ENCODE measurements around the gene WDR59. TPM values are rescaled to one million over a fixed set of nuclear protein-coding genes. Genes with fewer than 3 reads are reported as not detected.

The WDR59 gene
- polyA plus RNA-seq, 3 donors: 6.7 to 44.4 (median 7.8) TPM

- Histone ChIP-seq H3K4me1 (ENCODE audit: control insufficient read depth in 1 of 2, insufficient read depth in 2 of 2, low read length in 2 of 2) (no peaks in the 10 kb centered on the region), H3K27ac (ENCODE audit: low read depth in 1 of 2, low read length in 2 of 2) (no peak overlapping the region), H4K20me1 (ENCODE audit: insufficient read depth, low read length) (no peaks in the 10 kb centered on the region), H3K4me3 (replicated peaks in 1 of 3; ENCODE audit: low read depth in 2 of 3, low read length in 3 of 3) (no peak overlapping the region), H3K27me3 (ENCODE audit: control insufficient read depth in 2 of 2, insufficient read depth in 2 of 2, low read length in 2 of 2) (no peaks in the 10 kb centered on the region), H2AFZ (ENCODE audit: insufficient read depth, low read depth, low read length, poor library complexity, severe bottlenecking) (no peak overlapping the region), H3K9me3 (replicated peaks in 1 of 2; ENCODE audit: control insufficient read depth in 1 of 2, insufficient read depth in 1 of 2, low read length in 2 of 2) (no peaks in the 10 kb centered on the region), H3K36me3 (replicated peaks in 1 of 2; ENCODE audit: control insufficient read depth in 1 of 2, insufficient read depth in 2 of 2, low read length in 2 of 2) (peaks cover 36 to 77% of the 10 kb centered on the region in 2 donors), H3K4me2 (replicated peaks; ENCODE audit: extremely low read depth, low read length, poor library complexity, severe bottlenecking) (no peak overlapping the region), H3K9ac (ENCODE audit: insufficient read depth, low read length, poor library complexity, severe bottlenecking) (no peak overlapping the region), H3K79me2 (ENCODE audit: insufficient read depth, low read length) (no peaks in the 10 kb centered on the region)
- intact Hi-C loops (cut with micrococcal nuclease): no loop called here
- TF ChIP-seq, protein P1, sequence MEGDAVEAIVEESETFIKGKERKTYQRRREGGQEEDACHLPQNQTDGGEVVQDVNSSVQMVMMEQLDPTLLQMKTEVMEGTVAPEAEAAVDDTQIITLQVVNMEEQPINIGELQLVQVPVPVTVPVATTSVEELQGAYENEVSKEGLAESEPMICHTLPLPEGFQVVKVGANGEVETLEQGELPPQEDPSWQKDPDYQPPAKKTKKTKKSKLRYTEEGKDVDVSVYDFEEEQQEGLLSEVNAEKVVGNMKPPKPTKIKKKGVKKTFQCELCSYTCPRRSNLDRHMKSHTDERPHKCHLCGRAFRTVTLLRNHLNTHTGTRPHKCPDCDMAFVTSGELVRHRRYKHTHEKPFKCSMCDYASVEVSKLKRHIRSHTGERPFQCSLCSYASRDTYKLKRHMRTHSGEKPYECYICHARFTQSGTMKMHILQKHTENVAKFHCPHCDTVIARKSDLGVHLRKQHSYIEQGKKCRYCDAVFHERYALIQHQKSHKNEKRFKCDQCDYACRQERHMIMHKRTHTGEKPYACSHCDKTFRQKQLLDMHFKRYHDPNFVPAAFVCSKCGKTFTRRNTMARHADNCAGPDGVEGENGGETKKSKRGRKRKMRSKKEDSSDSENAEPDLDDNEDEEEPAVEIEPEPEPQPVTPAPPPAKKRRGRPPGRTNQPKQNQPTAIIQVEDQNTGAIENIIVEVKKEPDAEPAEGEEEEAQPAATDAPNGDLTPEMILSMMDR (IDR thresholded peaks at IDR 0.05): no peak
- no peak overlapping the region for H3K27ac Mint-ChIP-seq
- peaks cover 0 to 2% (median 0%) of the 10 kb centered on the region in 7 donors for H3K9me3 Mint-ChIP-seq
- 65% methylated on average over 2 of the region's 4 CpGs for WGBS (ENCODE audit: insufficient coverage)
- H3K4me3 Mint-ChIP-seq: no peak overlapping the region
- no peaks in the 10 kb centered on the region for H3K4me1 Mint-ChIP-seq
- peaks cover 63 to 80% of the 10 kb centered on the region in 2 donors for H3K36me3 Mint-ChIP-seq
- DNase-seq: no peak
- peaks cover 0 to 2% (median 1%) of the 10 kb centered on the region in 3 donors for H3K27me3 Mint-ChIP-seq (ENCODE audit: low read depth in 3 of 3)
These were observed 33.2 kb downstream of the WDR59 start for GRCh38 chr16:74951681-74952080.

- peaks cover 32 to 77% of the 10 kb centered on the region in 2 donors for H3K36me3 ChIP-seq (replicated peaks in 1 of 2; ENCODE audit: control insufficient read depth in 1 of 2, insufficient read depth in 2 of 2, low read length in 2 of 2)
- H3K79me2 ChIP-seq (ENCODE audit: insufficient read depth, low read length): no peaks in the 10 kb centered on the region
- Mint-ChIP-seq H3K4me3 (no peak overlapping the region), H3K27ac (no peak overlapping the region), H3K4me1 (no peaks in the 10 kb centered on the region), H3K36me3 (peaks cover 65 to 80% of the 10 kb centered on the region in 2 donors), H3K27me3 (ENCODE audit: low read depth in 3 of 3) (peaks cover 0 to 2% (median 1%) of the 10 kb centered on the region in 3 donors), H3K9me3 (peaks cover 0 to 2% (median 0%) of the 10 kb centered on the region in 7 donors)
- no peaks in the 10 kb centered on the region for H3K27me3 ChIP-seq (ENCODE audit: control insufficient read depth in 2 of 2, insufficient read depth in 2 of 2, low read length in 2 of 2)
- intact Hi-C loops (cut with micrococcal nuclease): no loop called here
- no peak overlapping the region for H3K4me3 ChIP-seq (replicated peaks in 1 of 3; ENCODE audit: low read depth in 2 of 3, low read length in 3 of 3)
- H4K20me1 ChIP-seq (ENCODE audit: insufficient read depth, low read length): no peaks in the 10 kb centered on the region
- TF ChIP-seq, protein P1 (IDR thresholded peaks at IDR 0.05): no peak
- no peak for DNase-seq
- no peak overlapping the region for H2AFZ ChIP-seq (ENCODE audit: insufficient read depth, low read depth, low read length, poor library complexity, severe bottlenecking)
- no peak overlapping the region for H3K4me2 ChIP-seq (replicated peaks; ENCODE audit: extremely low read depth, low read length, poor library complexity, severe bottlenecking)
- no peak overlapping the region for H3K9ac ChIP-seq (ENCODE audit: insufficient read depth, low read length, poor library complexity, severe bottlenecking)
- 89% methylated on average over 3 of the region's 11 CpGs for WGBS (ENCODE audit: insufficient coverage)
- no peaks in the 10 kb centered on the region for H3K9me3 ChIP-seq (replicated peaks in 1 of 2; ENCODE audit: control insufficient read depth in 1 of 2, insufficient read depth in 1 of 2, low read length in 2 of 2)
- no peak overlapping the region for H3K27ac ChIP-seq (ENCODE audit: low read depth in 1 of 2, low read length in 2 of 2)
- no peaks in the 10 kb centered on the region for H3K4me1 ChIP-seq (ENCODE audit: control insufficient read depth in 1 of 2, insufficient read depth in 2 of 2, low read length in 2 of 2)
These were observed 33.7 kb downstream of the WDR59 start for GRCh38 chr16:74951206-74951605.
